Activated T-cell treated with anti-CD3 and anti-CD28 coated beads, Interleukin-2, amount 50 U/mL, for 72 hours (primary cell): ENCODE results near the gene OR2T33. TPM values are rescaled to one million over a fixed set of nuclear protein-coding genes. Genes with fewer than 3 reads are reported as not detected.
"Not testable (repeated sequence)": the region's sequence is repeated elsewhere in the genome, so short reads cannot be mapped to it uniquely, and the experiment has no call there.

ENCODE experiments used
- ATAC-seq, 2 donors: fragments of 150-1000 bp; cut with Tn5 transposase; replicated peaks in 1 of 2; 2 replicates each; pipeline ENCODE4 v1.10.0; 2021; ENCODE audit warnings: moderate library complexity in 2 of 2, mild to moderate bottlenecking in 1 of 2
- DNase-seq, 2 donors: peaks; one replicate each; pipeline ENCODE4 v3.0.0; 2021 to 2022; ENCODE audit warnings: mixed read lengths in 1 of 2
- H3K27ac Mint-ChIP-seq: one replicate; pipeline ENCODE4 v1.8.0; 2022; ENCODE audit warnings: mild to moderate bottlenecking, moderate library complexity, mixed read lengths
- H3K27me3 Mint-ChIP-seq: one replicate; pipeline ENCODE4 v1.8.0; 2022; ENCODE audit warnings: low read depth, mixed read lengths
- H3K36me3 Mint-ChIP-seq, 2 donors: one replicate each; pipeline ENCODE4 v1.8.0; 2022; ENCODE audit warnings: mixed read lengths in 2 of 2, mild to moderate bottlenecking in 1 of 2; ENCODE audit not compliant: insufficient read depth in 2 of 2
- H3K4me1 Mint-ChIP-seq: one replicate; pipeline ENCODE4 v1.8.0; 2022; ENCODE audit warnings: low read depth, mixed read lengths
- H3K4me3 Mint-ChIP-seq, 2 donors: one replicate each; pipeline ENCODE4 v1.8.0; 2022; ENCODE audit warnings: mild to moderate bottlenecking in 2 of 2, mixed read lengths in 2 of 2, moderate library complexity in 2 of 2
- H3K9me3 Mint-ChIP-seq, 2 donors: one replicate each; pipeline ENCODE4 v1.8.0; 2022; ENCODE audit warnings: mixed read lengths in 2 of 2
- total RNA-seq, 2 donors: library from RNA; stranded (reverse); gene quantifications; one replicate each; pipeline ENCODE4 v1.2.3, GENCODE V29; 2022

OR2T33 gene
- not detected for total RNA-seq

GRCh38 chr1:248277876-248278275 is at the start of gene OR2T33:
TSS of gene OR2T33 (minus strand) at chr1:248277976. CDS start at chr1:248273814, 4,162 bp downstream.
- DNase-seq: no peak
- Mint-ChIP-seq H3K27ac (no peak within 1 kb of the TSS), H3K36me3 (no peaks in the 10 kb centered on the region), H3K27me3 (no peaks in the 10 kb centered on the region), H3K4me1 (no peaks in the 10 kb centered on the region), H3K4me3 (no peak within 1 kb of the TSS), H3K9me3 (peaks cover 2 to 3% of the 10 kb centered on the region in 2 donors)
- ATAC-seq: no peak

GRCh38 chr1:248324468-248324867 is 46.7 kb upstream of the OR2T33 start, which contains the start of gene OR2M7:
TSS of gene OR2M7 (minus strand) at chr1:248324568. CDS start at chr1:248324568, 0 bp downstream.
- H3K9me3 Mint-ChIP-seq: peaks cover 0 to 4% of the 10 kb centered on the region in 2 donors
- H3K4me3 Mint-ChIP-seq: no peak within 1 kb of the TSS
- DNase-seq (no peak), ATAC-seq (no peak)
- no peak within 1 kb of the TSS for H3K27ac Mint-ChIP-seq
- no peaks in the 10 kb centered on the region for H3K36me3 Mint-ChIP-seq
- peaks cover 5% of the 10 kb centered on the region for H3K27me3 Mint-ChIP-seq
- no peaks in the 10 kb centered on the region for H3K4me1 Mint-ChIP-seq

GRCh38 chr1:248316796-248317195 is 39.0 kb upstream of the OR2T33 start:
- H3K36me3 Mint-ChIP-seq: peaks cover 3 to 4% of the 10 kb centered on the region in 2 donors
- no peaks in the 10 kb centered on the region for H3K4me1 Mint-ChIP-seq
- no peaks in the 10 kb centered on the region for H3K27me3 Mint-ChIP-seq
- ATAC-seq: no peak
- H3K4me3 Mint-ChIP-seq: no peak overlapping the region
- no peak overlapping the region for H3K27ac Mint-ChIP-seq
- no peak for DNase-seq
- H3K9me3 Mint-ChIP-seq: peaks cover 18% of the 10 kb centered on the region in 2 donors

GRCh38 chr1:248306740-248307139 is 29.0 kb upstream of the OR2T33 start:
- not testable (repeated sequence) for H3K4me1 Mint-ChIP-seq, H3K9me3 Mint-ChIP-seq, H3K27ac Mint-ChIP-seq, H3K27me3 Mint-ChIP-seq, H3K4me3 Mint-ChIP-seq, DNase-seq, H3K36me3 Mint-ChIP-seq, ATAC-seq

- Mint-ChIP-seq H3K27me3 (no peaks in the 10 kb centered on the region), H3K4me3 (no peak overlapping the region), H3K36me3 (no peaks in the 10 kb centered on the region), H3K27ac (no peak overlapping the region), H3K4me1 (no peaks in the 10 kb centered on the region), H3K9me3 (no peaks in the 10 kb centered on the region)
- DNase-seq (no peak), ATAC-seq (no peak)
Measured at GRCh38 chr1:248306103-248306502, 28.3 kb upstream of the OR2T33 start.

- H3K4me1 Mint-ChIP-seq, H3K36me3 Mint-ChIP-seq: not testable (repeated sequence)
Measured at GRCh38 chr1:248305672-248306071, 27.9 kb upstream of the OR2T33 start.

GRCh38 chr1:248303324-248303723 is 25.5 kb upstream of the OR2T33 start, which contains the start of gene OR2T12:
TSS of gene OR2T12 (minus strand) at chr1:248303424. CDS start at chr1:248295578, 7,846 bp downstream.
- H3K4me1 Mint-ChIP-seq: no peaks in the 10 kb centered on the region
- H3K36me3 Mint-ChIP-seq: peaks cover 0 to 2% of the 10 kb centered on the region in 2 donors
- H3K27ac Mint-ChIP-seq: no peak within 1 kb of the TSS
- ATAC-seq (no peak), DNase-seq (no peak)
- no peak within 1 kb of the TSS for H3K4me3 Mint-ChIP-seq
- no peaks in the 10 kb centered on the region for H3K27me3 Mint-ChIP-seq
- peaks cover 2 to 3% of the 10 kb centered on the region in 2 donors for H3K9me3 Mint-ChIP-seq

More at GRCh38 chr1:248305672-248306071, 27.9 kb upstream of the OR2T33 start:
- not testable (repeated sequence) for H3K27me3 Mint-ChIP-seq, H3K4me3 Mint-ChIP-seq, H3K9me3 Mint-ChIP-seq, DNase-seq, H3K27ac Mint-ChIP-seq, ATAC-seq

- DNase-seq: no peak
- H3K4me1 Mint-ChIP-seq: no peaks in the 10 kb centered on the region
- peaks cover 0 to 2% of the 10 kb centered on the region in 2 donors for H3K9me3 Mint-ChIP-seq
- no peak overlapping the region for H3K4me3 Mint-ChIP-seq
- H3K36me3 Mint-ChIP-seq: no peaks in the 10 kb centered on the region
- no peak for ATAC-seq
- no peak overlapping the region for H3K27ac Mint-ChIP-seq
- H3K27me3 Mint-ChIP-seq: no peaks in the 10 kb centered on the region
Measured at GRCh38 chr1:248288391-248288790, 10.6 kb upstream of the OR2T33 start.

GRCh38 chr1:248273225-248273624 is 4.6 kb downstream of the OR2T33 start:
- H3K27ac Mint-ChIP-seq, H3K4me3 Mint-ChIP-seq, H3K9me3 Mint-ChIP-seq, H3K36me3 Mint-ChIP-seq, DNase-seq, H3K4me1 Mint-ChIP-seq, H3K27me3 Mint-ChIP-seq, ATAC-seq: not testable (repeated sequence)

- Mint-ChIP-seq H3K4me1 (no peaks in the 10 kb centered on the region), H3K27ac (no peak overlapping the region), H3K27me3 (no peaks in the 10 kb centered on the region), H3K4me3 (no peak overlapping the region), H3K9me3 (peaks cover 2 to 3% of the 10 kb centered on the region in 2 donors), H3K36me3 (no peaks in the 10 kb centered on the region)
- DNase-seq (no peak), ATAC-seq (no peak)
Measured at GRCh38 chr1:248268178-248268577, 9.6 kb downstream of the OR2T33 start.

- not testable (repeated sequence) for H3K4me1 Mint-ChIP-seq, H3K27me3 Mint-ChIP-seq, H3K27ac Mint-ChIP-seq, H3K36me3 Mint-ChIP-seq, DNase-seq, ATAC-seq, H3K4me3 Mint-ChIP-seq
- H3K9me3 Mint-ChIP-seq: peaks cover 5 to 11% of the 10 kb centered on the region in 2 donors
Measured at GRCh38 chr1:248259309-248259708, 18.5 kb downstream of the OR2T33 start.

- DNase-seq (peak; percentile 23), ATAC-seq (no peak)
- Mint-ChIP-seq H3K36me3 (no peaks in the 10 kb centered on the region), H3K9me3 (no peaks in the 10 kb centered on the region), H3K4me3 (peak overlapping the region; percentile 57 to 58), H3K27me3 (peaks cover 10% of the 10 kb centered on the region), H3K27ac (no peak overlapping the region), H3K4me1 (peaks cover 5% of the 10 kb centered on the region)
Measured at GRCh38 chr1:248243204-248243603, 34.6 kb downstream of the OR2T33 start.

GRCh38 chr1:248239478-248239877 is 38.3 kb downstream of the OR2T33 start:
- peaks cover 5% of the 10 kb centered on the region for H3K4me1 Mint-ChIP-seq
- no peak overlapping the region for H3K4me3 Mint-ChIP-seq
- H3K36me3 Mint-ChIP-seq: no peaks in the 10 kb centered on the region
- no peak for ATAC-seq
- no peaks in the 10 kb centered on the region for H3K9me3 Mint-ChIP-seq
- no peak for DNase-seq
- H3K27me3 Mint-ChIP-seq: peaks cover 22% of the 10 kb centered on the region
- H3K27ac Mint-ChIP-seq: no peak overlapping the region

- Mint-ChIP-seq H3K4me1 (no peaks in the 10 kb centered on the region), H3K36me3 (no peaks in the 10 kb centered on the region), H3K9me3 (peaks cover 5 to 7% of the 10 kb centered on the region in 2 donors), H3K27ac (no peak within 1 kb of the TSS), H3K4me3 (no peak within 1 kb of the TSS), H3K27me3 (peaks cover 2% of the 10 kb centered on the region)
- no peak for ATAC-seq
- no peak for DNase-seq
Measured at GRCh38 chr1:248231117-248231516, 46.7 kb downstream of the OR2T33 start, which contains the start of gene OR2M4. TSS of gene OR2M4 (plus strand) at chr1:248231417. CDS start at chr1:248238929, 7,512 bp downstream.
